SK-N-SH treated with all-trans-retinoic acid at 6 μM for 48 hours (cell line): ENCODE data around the gene SLC2A5.

Source experiments
- ATAC-seq: fragments of 200-7000 bp; cut with Tn5 transposase; 3 replicates; pipeline ENCODE4 v1.9.1; 2020; ENCODE audit warnings: mild to moderate bottlenecking, moderate library complexity
- ARNTL ChIP-seq: fragments of 450-650 bp; formaldehyde crosslinking; IDR thresholded peaks from 2 replicates; pipeline ENCODE4 v1.5.0; 2020; ENCODE audit warnings: low read depth, mild to moderate bottlenecking, moderate library complexity, borderline replicate concordance
- CREB5 ChIP-seq: fragments of 250-450 bp; sonication (Bioruptor Pico); IDR thresholded peaks from 2 replicates; pipeline ENCODE4 v1.5.1; 2020; ENCODE audit warnings: low read depth, mild to moderate bottlenecking, moderate library complexity
- CSDC2 ChIP-seq: fragments of 250-450 bp; sonication (Bioruptor Pico); IDR thresholded peaks from 2 replicates; pipeline ENCODE4 v1.5.0; 2020; ENCODE audit warnings: mild to moderate bottlenecking, moderate library complexity
- CSRNP3 ChIP-seq: fragments of 250-450 bp; sonication (Bioruptor Pico); IDR thresholded peaks from 2 replicates; pipeline ENCODE4 v1.5.1; 2021; ENCODE audit warnings: mild to moderate bottlenecking, moderate library complexity
- GLIS3 ChIP-seq: fragments of 250-450 bp; sonication (Bioruptor Pico); IDR thresholded peaks from 2 replicates; pipeline ENCODE4 v1.5.0; 2020; ENCODE audit warnings: mild to moderate bottlenecking, moderate library complexity
- ISL1 ChIP-seq: fragments of 250-450 bp; sonication (Bioruptor Pico); IDR thresholded peaks from 2 replicates; pipeline ENCODE4 v2.1.2; 2022; ENCODE audit warnings: mild to moderate bottlenecking, moderate library complexity
- OSR1 ChIP-seq: fragments of 250-450 bp; sonication (Bioruptor Pico); IDR thresholded peaks from 2 replicates; pipeline ENCODE4 v1.8.0; 2022; ENCODE audit warnings: moderate library complexity, mild to moderate bottlenecking, inconsistent platforms
- PATZ1 ChIP-seq: fragments of 250-450 bp; sonication (Bioruptor Pico); IDR thresholded peaks from 2 replicates; pipeline ENCODE4 v1.8.0; 2020; ENCODE audit warnings: mild to moderate bottlenecking, moderate library complexity, borderline replicate concordance
- PPARA ChIP-seq: fragments of 250-450 bp; sonication (Bioruptor Pico); IDR thresholded peaks from 2 replicates; pipeline ENCODE4 v1.5.0; 2020; ENCODE audit warnings: mild to moderate bottlenecking, borderline replicate concordance
- RARB ChIP-seq: fragments of 250-450 bp; sonication (Bioruptor Pico); IDR thresholded peaks from 2 replicates; pipeline ENCODE4 v1.8.0; 2021; ENCODE audit warnings: mild to moderate bottlenecking, moderate library complexity
- SNAI2 ChIP-seq: fragments of 250-450 bp; sonication (Bioruptor Pico); IDR thresholded peaks from 2 replicates; pipeline ENCODE4 v1.5.0; 2020; ENCODE audit warnings: mild to moderate bottlenecking, moderate library complexity
- TOX ChIP-seq: fragments of 250-450 bp; sonication (Bioruptor Pico); IDR thresholded peaks from 2 replicates; pipeline ENCODE4 v1.8.0; 2021; ENCODE audit warnings: mild to moderate bottlenecking, moderate library complexity, borderline replicate concordance
- ZC3H10 ChIP-seq: fragments of 250-450 bp; sonication (Bioruptor Pico); IDR thresholded peaks from 2 replicates; pipeline ENCODE4 v1.5.1; 2021; ENCODE audit warnings: mild to moderate bottlenecking, moderate library complexity
- ZFP3 ChIP-seq: fragments of 250-450 bp; sonication (Bioruptor Pico); IDR thresholded peaks from 2 replicates; pipeline ENCODE4 v1.5.0; 2020; ENCODE audit warnings: mild to moderate bottlenecking, moderate library complexity
- ZNF8 ChIP-seq: fragments of 450-650 bp; formaldehyde crosslinking; IDR thresholded peaks from 2 replicates; pipeline ENCODE4 v1.5.0; 2020; ENCODE audit warnings: mild to moderate bottlenecking, moderate library complexity
- TF ChIP-seq, protein P1 (sequence below): fragments of 250-450 bp; sonication (Bioruptor Pico); IDR thresholded peaks from 2 replicates; pipeline ENCODE4 v1.8.0; 2021; ENCODE audit warnings: low read depth, mild to moderate bottlenecking, moderate library complexity, borderline replicate concordance

SLC2A5 gene

DNA sequence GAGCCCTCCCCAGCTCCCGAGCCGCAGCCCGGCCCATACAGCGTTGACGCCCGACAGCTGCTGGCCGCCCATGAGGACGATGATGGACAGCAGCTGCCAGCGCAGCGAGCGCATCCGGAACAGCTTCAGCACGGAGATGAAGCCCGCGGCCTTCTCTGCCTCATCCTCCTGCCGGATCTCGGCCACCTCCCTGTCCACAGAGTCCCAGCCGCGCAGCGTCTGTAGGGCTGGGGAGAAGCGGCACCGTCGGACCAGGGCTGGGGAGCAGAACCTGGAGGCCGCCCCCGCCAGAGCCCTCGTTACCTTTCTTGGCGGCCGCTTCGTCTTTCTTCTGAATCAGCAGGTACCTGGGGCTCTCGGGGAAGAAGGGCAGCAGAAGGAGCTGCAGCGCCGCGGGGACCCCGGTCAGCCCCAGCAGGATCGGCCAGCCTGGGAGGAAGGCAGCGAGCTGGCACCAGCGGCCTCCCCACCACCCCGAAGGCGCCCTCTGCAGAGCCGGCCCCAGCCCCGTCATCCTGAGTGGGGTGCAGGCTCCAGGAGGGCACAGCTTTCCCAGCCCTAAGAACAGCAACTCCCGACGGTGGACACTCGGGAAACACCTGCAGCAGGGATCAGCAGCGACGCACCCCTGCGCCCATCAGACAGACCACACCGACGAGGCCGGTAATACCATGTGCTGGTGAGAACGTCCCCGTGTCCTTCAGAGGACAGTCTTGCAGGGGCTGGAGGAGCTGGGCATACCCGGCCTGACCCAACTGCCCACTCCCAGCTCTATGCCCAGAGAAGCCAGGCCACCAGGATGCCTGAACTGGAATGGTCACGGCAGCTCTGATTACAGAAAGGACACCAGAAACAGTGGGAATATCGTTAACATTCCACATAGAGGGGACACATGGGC is 29.4 kb downstream of the SLC2A5 start:
- no peak for TF ChIP-seq CSDC2 (CRISPR knock-in tag)
- ATAC-seq: no peak

GRCh38 chr1:9038881-9039760 is 30.3 kb downstream of the SLC2A5 start:
- ATAC-seq: peak; percentile 61; the same call in 2 of the 3 replicates
- TF ChIP-seq, protein P1, sequence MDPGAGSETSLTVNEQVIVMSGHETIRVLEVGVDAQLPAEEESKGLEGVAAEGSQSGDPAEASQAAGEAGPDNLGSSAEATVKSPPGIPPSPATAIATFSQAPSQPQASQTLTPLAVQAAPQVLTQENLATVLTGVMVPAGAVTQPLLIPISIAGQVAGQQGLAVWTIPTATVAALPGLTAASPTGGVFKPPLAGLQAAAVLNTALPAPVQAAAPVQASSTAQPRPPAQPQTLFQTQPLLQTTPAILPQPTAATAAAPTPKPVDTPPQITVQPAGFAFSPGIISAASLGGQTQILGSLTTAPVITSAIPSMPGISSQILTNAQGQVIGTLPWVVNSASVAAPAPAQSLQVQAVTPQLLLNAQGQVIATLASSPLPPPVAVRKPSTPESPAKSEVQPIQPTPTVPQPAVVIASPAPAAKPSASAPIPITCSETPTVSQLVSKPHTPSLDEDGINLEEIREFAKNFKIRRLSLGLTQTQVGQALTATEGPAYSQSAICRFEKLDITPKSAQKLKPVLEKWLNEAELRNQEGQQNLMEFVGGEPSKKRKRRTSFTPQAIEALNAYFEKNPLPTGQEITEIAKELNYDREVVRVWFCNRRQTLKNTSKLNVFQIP (CRISPR knock-in tag): no peak
- TF ChIP-seq RARB (CRISPR knock-in tag) (no peak), SNAI2 (no peak), ZC3H10 (CRISPR knock-in tag) (no peak), TOX (CRISPR knock-in tag) (no peak), GLIS3 (no peak), ISL1 (no peak), CREB5 (CRISPR knock-in tag) (no peak), CSDC2 (CRISPR knock-in tag) (no peak), ARNTL (CRISPR knock-in tag) (no peak), PPARA (CRISPR knock-in tag) (no peak), OSR1 (CRISPR knock-in tag) (no peak), PATZ1 (CRISPR knock-in tag) (no peak), CSRNP3 (no peak)
- TF ChIP-seq, all 23 proteins: peak for 0

- TF ChIP-seq ISL1: no peak
- no peak for TF ChIP-seq ZNF8 (CRISPR knock-in tag)
- no peak for TF ChIP-seq CREB5 (CRISPR knock-in tag)
- no peak for TF ChIP-seq RARB (CRISPR knock-in tag)
- no peak for TF ChIP-seq ZC3H10 (CRISPR knock-in tag)
- TF ChIP-seq ZFP3 (CRISPR knock-in tag): no peak
- TF ChIP-seq PATZ1 (CRISPR knock-in tag): no peak
- TF ChIP-seq ARNTL (CRISPR knock-in tag): no peak
These were observed 31.1 kb downstream of the SLC2A5 start for GRCh38 chr1:9038338-9038650.

More at GRCh38 chr1:9038338-9038650, 31.1 kb downstream of the SLC2A5 start:
- ATAC-seq: no peak
